GM21515 (cell line): Measurements from ENCODE around the gene GPC3.
"Not testable (repeated sequence)": the region's sequence is repeated elsewhere in the genome, so short reads cannot be mapped to it uniquely, and the experiment has no call there.

Experiments used
- ATAC-seq: cut with Tn5 transposase; IDR thresholded peaks from one replicate; pipeline ENCODE4 v1.9.1; 2021; ENCODE audit not compliant: unreplicated experiment

Gene GPC3

DNA sequence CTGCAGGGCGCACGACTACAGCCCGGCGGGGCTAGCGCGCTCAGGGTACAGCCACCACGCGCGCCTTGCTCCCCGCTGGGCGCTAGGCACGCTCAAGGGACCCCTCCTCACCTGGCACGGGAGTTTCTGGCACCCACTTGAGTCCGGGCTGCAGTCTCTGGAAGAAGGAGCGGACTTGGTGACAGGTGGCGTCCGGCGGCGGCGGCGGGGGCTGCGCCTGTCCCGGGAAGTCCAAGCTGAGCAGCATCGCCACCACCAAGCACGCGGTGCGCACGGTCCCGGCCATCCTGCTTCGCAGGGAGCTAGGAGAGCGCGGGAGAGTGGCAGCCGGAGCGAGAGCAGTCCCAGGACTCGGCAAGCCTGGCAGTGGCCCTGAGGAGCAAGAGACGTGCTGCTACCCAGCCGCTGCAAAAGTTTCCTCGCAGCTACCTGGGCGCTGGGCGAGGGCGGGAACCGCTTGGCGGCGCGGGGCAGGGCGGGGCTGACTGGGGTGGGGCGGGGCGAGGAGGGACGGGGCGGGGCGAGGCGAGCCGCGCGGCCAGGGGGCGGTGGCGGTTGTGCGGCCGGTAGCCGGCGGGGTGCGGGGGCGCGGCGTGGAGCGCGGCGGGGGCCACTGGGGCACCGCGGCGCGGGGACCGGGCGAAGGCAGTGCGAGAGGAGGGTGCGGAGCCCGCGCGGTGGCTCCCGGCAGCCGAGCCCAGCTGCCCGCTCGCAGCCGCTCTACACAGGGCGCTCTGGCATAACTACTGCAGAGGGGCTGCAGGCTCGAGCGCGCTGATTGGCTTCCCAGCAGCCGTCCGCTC is at the start of gene GPC3:
Gene GPC3 (minus strand): TSS at position 431 of the 803 bp plus-strand sequence.
- ATAC-seq: no peak

GRCh38 chrX:134032441-134032840 is 47.0 kb upstream of the GPC3 start:
- ATAC-seq: no peak

- ATAC-seq: no peak
Measured at GRCh38 chrX:134026565-134027311, 41.3 kb upstream of the GPC3 start.

GRCh38 chrX:134025986-134026545 is 40.7 kb upstream of the GPC3 start:
- ATAC-seq: no peak

- ATAC-seq: no peak
Measured at GRCh38 chrX:134024686-134025377, 39.4 kb upstream of the GPC3 start.

DNA sequence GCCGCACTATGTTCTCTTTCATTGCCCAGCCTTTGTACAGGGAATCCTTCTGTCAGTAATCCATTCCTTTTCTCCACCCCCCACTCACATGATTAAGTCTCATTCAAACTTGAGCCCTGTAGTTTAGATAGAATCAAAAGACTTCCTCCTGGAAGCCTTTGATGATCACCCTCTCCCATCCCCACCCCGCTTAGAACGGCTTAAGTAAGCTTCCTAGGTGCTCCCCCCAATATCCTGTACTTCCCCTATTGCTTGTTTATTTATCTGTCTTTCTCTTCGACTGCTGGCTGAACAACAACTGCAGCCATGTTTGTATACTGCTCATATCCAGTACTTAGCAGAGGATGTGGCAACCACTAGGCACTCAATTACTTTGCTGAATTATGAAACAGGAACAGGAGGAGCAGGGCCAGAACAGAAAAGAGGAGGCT is 38.5 kb upstream of the GPC3 start:
- ATAC-seq: no peak

DNA sequence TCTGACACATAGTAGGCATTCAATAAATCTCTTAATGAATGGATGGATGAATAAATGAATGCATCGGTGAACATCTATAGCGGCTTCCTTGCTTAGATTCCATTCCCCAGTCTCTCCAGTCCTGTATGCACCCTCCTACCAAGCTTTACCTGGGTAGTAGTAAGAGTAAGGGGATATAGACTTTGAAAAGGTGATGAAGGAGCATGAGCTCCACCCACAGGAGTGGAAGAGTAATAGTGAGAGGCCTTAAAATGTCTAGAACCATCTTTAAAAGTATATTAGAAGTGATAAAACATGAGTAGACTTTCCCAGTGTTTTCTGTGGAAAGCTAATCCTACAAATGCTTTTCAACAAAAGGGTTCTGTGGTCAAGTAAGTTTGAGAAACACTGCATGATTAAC is 35.5 kb upstream of the GPC3 start:
- no peak for ATAC-seq

DNA sequence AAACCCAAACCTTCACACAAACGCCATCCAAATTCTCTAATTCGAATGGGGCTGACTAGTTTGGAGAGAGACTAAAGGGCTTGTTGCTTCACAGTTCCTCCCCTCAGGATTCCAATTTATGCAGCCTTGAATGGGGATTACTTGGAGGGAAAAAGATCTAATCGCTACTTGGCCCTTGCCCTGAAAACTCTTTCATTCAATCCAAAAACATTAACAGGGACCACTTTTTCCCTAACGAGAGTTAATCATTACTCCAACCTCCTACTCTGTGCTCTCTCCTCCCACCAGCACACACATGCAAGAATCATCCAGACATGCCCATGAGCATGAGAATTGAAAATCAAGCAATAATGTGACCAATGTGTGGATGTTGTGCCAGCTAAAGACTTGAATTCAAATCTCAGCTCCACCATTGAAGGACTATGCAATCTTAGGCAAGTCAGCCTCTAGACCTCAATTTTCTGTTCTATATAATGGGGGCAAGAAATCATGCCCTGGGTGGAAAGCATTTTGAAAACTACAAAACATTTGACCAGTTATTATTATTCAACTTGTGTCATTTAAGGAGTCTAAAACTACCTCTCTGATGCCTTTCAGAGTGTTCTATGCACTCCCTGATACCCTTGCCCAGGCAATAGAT is 34.3 kb upstream of the GPC3 start:
- no peak for ATAC-seq

- not testable (repeated sequence) for ATAC-seq
Measured at GRCh38 chrX:134016309-134016708, 30.9 kb upstream of the GPC3 start.

- not testable (repeated sequence) for ATAC-seq
Measured at GRCh38 chrX:134015510-134015909, 30.1 kb upstream of the GPC3 start.

DNA sequence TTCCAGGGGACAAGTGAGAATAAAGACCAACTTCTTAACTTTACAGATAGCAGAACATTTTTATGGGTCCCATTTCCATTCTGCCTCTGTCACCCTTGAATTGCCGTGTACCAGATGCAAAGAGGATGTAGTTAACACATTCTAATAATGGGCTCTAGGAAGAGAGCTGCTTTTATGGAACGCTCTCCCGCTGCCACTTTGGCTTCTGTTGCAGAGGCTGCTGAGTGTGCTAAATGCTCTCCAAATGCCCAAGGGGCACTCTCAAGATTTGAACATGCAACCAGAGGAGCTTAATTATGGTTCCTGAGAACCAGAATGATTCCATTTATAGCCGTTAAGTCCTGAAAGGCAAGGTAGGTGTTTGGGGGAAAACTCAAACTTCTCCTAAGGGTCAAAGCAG is 28.1 kb upstream of the GPC3 start:
- no peak for ATAC-seq

DNA sequence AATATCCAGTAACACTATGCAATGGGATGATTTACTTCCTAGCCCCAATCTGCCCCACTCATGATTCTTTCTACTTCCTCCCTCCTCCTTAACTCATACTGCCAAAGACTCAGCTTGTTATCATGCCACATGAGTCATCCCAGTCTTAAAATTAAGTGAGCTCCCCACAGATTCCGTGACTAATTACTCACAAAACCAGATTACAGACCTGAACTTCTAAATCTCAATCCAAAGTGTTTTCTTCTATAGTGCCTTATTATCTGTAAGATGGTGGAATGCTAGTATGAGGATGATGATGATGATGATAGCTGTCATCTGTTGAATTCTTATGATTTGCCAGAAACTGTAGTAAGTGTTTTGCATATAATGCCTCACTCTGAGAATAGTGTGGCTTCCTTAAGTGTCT is 27.7 kb upstream of the GPC3 start:
- no peak for ATAC-seq

DNA sequence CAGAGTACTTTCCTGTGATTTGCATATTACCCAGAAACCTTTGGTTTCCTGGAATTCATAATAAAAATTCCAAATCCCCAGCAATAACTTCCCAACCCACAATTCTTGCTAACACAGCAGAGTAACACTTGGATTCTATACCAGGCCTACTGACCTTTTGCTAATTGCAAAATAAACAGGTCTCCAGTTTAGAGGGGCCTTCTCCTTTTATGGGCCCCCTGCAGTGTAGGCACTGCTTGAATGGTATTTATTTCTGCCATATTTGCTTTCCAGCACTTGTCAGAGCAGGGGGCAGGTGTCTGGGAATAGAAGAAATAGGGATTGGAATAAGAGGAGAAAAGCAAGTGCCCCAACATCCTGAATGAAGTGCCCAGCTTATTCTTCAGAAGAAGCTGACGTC is 25.3 kb upstream of the GPC3 start:
- no peak for ATAC-seq

DNA sequence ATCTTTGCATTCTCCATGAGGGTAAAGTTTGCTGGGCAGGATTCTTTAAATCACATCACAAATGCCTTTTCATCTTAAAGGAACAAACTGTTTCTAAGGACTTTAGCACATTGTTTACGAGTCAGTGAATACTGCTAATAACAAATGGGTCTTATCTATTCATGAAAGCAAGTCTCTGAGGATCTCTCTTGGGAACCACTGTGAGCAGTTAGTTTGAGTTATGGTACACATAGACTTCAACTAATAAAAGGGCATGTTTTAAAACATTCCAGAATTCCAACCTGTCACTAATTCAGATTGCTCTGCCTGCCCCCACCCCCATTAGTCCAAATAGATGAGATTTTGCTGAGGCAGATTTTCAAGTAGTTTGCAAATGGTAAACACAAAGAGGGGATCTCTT is 22.3 kb upstream of the GPC3 start:
- ATAC-seq: no peak

DNA sequence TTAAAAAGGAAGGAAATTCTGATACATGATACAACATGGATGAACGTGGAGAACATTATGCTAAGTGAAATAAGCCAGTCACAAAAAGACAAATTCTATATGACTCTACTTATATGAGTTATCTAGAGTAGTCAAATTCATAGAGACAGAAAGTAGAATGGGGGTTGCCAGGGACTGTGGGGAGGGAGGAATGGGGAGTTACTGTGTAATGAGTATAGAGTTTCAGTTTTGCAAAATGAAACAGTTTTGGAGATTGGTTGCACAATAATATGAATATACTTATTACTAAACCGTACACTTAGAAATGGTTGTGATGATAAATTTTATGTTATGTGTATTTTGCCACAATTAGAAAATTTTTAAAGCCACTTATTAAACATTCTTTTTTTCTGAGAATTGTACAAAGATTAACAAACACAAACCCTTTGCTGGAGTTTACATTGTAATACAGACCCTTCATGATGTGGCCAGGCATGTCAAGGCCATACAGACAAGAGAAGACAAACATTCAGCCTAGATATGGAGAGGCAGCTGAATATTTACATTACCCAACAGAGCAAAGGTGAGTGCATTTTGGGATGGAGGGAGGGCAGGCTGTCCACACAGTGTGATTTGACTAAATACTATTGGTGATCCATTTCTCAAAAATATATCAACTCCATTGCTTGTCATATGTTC is 21.2 kb upstream of the GPC3 start:
- ATAC-seq: no peak

DNA sequence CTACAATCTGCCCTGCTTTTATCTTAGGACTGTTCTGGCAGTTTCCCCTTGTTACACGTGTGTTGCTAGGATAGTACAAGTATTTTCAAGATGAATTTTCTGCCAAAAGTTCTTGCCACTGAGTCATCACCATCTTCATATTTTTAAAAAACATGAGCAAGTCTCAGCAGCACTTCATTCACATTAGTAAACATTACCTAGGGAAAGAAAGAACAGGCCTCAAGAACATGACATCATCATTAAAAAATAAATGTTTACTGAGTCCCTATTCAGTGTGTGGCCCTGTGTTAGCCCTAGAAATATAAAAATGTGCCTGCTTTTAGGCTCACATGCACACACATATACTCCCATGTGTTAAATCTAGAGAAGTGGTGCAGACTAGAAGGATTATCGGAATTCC is 18.7 kb upstream of the GPC3 start:
- no peak for ATAC-seq

GRCh38 chrX:134002921-134003615 is 17.7 kb upstream of the GPC3 start:
- no peak for ATAC-seq

DNA sequence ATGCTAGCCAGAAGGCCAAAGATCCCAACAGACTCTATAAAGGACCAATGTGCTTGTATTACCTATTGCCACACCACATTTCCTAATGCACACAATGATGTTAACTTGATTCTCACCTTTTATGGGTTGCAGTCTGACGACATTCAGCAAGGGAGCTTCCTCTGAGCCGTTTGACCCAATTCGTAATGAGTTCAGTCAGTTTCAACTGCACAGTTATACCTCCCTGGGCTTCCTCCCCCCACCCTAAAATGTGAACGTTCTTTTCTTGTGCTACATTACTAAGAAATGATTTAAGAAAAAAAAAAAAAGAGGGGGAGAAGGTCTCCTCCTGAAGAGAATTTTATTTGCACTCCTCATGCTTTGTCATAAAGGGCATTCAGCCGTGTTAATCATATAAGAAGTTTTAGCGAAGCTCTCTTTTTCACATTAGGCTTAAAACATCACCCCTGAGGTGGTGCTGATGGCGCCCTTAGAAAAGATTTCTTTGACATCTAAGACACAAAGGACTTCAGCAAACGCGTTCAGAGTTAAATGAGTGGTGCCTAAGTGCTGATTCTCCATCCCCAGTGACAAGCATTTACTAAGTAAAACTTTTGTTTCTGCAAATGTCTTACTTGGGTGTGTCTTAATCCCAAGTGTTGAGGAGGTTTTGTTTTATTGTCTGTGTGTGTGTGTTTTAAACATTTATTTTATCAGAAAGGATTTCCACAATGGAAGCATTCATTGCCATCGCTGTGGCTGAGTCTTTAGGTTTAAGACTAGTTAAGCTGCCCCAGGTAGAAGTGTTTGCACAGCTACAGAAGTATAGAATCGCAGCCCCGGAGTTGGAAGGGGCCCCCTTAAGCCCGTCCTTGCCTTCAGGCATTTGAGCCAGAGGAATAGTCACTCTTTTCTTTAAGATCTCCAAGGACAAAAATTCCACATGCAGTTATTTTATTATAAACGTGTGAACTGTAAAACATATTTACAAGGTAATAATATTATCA is 15.2 kb upstream of the GPC3 start:
- ATAC-seq: no peak
